CD4-positive, alpha-beta T cell treated with Interleukin-6 at 100 ng/mL for 8 hours (primary cell): ENCODE data around the gene PTGER1.
"Not testable (repeated sequence)": the region's sequence is repeated elsewhere in the genome, so short reads cannot be mapped to it uniquely, and the experiment has no call there.

ENCODE experiments used
- DNase-seq: peaks from one replicate; pipeline ENCODE4 v3.0.0-alpha.2; 2020; ENCODE audit warnings: mixed read lengths, low spot score

The PTGER1 gene, protein sequence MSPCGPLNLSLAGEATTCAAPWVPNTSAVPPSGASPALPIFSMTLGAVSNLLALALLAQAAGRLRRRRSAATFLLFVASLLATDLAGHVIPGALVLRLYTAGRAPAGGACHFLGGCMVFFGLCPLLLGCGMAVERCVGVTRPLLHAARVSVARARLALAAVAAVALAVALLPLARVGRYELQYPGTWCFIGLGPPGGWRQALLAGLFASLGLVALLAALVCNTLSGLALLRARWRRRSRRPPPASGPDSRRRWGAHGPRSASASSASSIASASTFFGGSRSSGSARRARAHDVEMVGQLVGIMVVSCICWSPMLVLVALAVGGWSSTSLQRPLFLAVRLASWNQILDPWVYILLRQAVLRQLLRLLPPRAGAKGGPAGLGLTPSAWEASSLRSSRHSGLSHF

DNA sequence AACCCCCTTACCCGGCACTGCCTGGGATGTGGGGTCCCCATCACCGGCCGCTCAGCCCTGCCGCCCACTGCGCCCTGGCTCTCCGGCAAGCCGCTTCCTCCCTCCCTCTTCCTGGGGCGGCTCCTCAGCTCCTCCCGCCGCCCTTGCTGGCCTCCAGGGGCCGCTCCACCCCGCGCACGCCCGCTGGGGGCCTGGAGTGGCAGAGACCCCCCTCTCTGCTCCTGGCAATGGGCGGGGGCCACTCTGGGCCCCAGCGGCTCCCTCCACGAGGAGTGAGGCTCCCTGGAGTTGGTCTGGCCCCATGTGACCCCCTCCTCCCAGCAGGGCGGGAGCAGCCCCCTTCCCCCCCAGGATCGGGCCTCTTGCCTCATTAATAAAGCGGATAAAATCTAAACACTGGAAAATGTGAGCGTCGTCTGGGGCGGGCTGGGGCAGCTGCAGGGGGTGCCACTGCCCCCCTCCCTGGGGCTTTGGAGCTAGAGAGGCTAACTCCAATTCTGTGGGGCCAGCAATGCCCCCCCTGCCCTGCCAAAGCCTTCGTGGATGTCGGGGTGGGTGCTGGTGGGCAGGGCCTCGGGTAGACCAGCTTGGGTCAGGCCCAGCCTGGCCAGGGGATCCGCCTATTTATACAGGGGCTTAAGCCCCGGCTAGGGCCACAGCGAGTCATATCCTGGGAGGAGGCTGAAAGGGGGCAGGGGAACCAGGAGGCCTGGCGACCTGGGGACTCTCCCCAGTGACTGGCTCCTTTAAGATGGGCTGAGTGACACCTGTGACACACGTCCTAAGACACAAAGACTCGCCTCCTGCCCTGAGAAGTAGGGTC, at the start of gene PTGER1:
PTGER1 (minus strand) TSS at position 104 of the 823 bp plus-strand sequence. CDS start 1,034 bp downstream, outside the sequence.
- DNase-seq, result no peak

DNA sequence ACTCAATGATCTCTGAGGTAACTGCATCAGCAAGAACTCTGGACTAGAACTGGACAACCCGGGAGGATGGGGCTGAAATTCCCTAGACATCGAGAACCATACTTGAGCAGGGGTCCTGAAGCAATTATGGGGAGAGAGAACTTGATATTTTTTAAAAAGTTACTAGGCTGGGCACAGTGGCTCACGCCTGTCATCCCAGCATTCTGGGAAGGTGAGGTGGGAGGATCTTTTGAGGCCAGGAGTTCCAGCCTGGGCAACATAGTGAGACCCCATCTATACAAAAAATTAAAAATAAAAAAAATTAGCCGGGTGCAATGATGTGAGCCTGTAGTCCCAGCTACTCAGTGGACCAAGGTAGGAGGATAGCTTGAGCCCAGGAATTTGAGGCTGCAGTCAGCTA, 45.4 kb upstream of the PTGER1 start:
- DNase-seq, result no peak

DNA sequence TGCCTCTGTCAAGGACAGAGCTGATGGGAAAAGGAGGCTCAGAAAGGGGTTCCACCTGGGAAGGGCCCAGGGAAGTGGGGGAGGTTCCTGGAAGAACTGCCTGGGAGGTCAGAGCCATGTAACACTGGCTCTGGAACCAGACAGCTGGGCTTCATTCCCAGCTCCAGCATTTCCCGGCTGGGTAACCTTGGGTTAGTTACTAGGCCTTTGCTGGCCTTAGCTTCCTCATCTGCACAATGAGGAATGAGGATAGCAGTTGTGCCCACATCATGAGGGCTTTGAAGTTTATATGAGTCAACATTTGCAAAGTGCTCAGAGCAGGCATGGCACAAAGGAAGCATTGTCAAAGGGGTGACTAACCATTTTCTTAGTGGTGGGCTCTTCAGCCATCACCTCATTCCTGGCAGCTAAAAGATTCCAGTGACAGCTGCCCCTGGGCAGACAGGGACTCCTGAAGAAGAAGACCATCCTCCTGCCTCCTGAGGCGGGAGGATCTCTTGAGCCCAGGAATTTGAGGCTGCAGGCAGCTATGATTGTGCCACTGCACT, 44.8 kb upstream of the PTGER1 start:
- DNase-seq, result peak; percentile 41

DNA sequence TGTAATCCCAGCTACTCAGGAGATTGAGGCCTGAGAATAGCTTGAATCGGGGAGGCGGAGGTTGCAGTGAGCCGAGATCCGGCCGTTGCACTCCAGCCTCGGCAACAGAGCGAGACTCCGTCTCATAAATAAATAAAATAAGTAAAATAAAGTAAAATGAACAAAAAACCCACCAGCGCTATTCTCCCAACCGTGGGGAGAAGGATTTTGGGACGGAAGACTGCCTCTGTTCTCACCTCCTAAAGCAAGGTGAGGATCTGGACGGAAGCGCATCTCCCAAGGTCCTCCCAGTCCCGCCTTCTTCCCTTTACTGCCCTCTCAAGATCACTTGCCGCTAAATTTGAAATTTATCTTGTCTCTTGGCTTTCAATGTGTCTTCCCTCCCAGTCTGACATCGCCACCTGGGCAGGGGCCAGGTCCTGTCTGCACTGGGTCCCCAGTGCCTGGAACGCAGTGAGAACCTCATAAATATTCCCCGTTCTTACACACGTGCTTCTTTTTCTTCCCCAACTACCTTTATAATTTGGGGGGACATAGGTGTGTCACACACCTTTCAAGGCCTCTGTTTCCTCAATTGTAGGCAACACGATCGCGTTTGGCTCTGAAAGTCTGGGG, 44.2 kb upstream of the PTGER1 start:
- no peak for DNase-seq

DNA sequence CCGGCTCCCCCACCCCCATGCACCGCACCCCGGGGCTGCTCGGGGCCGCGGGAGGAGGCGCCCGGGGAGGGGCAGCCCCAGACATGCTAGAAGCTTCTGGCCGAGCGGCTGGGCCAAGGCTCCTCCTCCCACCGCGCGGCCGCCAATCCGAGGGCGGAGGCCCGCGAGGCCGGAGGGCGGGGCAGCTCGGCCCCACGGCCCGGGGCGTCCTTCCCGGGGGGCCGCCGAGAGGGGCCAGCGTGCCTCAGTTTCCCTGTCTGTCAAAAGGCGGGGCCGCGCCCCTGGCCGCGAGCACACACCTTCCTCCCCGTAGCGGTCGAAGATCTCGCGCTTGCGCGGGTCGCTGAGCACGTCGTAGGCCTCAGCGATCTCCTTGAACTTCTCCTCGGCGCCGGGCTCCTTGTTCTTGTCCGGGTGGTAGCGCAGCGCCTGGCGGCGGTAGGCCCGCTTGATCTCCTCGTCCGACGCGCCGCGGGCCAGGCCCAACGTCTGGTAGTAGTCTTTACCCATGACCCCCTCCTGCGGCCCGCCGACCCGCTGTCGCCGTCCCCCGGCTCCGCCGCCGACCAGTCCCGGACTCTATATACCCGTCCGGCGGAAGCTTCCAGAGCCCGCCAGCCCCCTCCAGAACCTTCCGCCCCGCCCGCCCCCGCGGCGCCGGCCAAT, 42.8 kb upstream of the PTGER1 start, which contains the start of gene DNAJB1:
DNAJB1 (minus strand) TSS at position 558 of the 666 bp plus-strand sequence; CDS start at position 510, 48 bp downstream.
- DNase-seq, result peak; percentile 61

DNA sequence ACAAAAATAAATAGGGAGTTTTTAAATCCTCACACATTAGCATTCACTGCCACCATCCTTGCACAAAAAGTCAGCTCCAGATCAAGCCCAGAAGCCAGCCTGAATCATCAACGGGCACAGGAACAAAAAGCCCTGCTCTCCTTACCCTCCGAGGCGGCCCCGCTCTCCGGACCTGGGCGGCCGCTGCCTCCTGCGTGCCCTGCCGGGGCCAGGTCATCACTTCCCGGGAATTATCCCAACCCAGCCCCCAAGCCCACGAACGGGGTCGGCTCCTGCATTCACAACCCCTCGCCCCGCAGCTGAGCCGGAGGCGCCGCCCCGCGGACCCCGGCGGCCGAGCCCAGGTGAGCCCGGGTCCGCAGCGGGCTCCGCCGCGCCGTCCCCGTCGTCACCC, 42.3 kb upstream of the PTGER1 start:
- no peak for DNase-seq

DNA sequence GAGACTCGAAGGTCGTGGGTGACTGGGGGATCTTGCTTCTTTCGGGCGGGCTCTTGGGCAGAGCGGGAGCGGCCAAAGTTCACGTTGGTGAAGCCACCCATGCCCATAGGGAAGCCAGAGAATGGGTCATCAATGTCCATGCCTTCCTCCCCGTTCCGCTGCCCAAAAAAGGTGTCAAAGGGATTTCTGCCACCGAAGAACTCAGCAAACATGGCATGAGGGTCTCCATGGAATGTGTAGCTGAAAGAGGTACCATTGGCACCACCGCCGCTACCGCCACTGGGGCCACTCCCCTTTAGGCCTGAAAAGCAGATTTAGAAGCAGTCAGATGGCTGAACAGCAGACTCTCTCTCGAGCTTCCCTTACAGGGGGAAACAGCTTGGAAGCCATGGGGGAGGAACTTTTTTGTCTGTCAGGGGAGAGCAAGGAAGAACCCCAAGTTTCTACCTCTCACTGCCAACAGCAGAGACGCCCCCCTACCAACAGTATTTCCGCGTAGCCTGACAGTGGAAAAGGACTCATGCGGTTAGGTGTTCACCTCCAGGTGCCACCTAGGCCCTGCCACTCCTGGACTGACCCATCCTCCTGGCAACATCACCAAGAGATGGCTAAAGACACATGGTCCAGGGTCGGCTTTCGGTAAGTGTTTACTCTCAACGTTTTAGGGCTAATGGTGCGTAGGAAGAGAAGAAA, 41.7 kb upstream of the PTGER1 start:
- DNase-seq, result no peak

DNA sequence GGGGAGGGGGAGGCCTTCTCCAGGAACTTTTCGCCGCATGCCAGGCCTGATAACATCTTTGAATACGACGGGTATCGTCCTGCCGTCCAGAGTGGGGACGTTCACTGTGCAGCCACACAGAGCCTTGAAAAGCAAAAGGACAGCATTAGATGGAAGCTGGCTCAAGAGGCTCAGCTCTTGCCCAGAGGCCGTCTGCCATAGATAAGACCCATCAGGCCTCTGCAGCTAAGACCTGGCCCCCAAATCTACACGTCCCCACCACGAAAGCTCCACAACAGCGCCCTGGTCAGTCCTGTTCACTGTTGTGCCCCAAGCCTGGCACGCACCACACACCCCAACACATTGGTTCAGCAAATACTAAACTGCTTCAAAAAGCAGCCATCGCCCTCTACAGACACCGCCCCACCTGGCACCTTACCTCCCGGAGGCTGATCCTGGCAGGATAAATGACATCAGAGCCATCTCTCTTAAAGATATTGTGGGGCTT, 40.9 kb upstream of the PTGER1 start:
- no peak for DNase-seq

DNA sequence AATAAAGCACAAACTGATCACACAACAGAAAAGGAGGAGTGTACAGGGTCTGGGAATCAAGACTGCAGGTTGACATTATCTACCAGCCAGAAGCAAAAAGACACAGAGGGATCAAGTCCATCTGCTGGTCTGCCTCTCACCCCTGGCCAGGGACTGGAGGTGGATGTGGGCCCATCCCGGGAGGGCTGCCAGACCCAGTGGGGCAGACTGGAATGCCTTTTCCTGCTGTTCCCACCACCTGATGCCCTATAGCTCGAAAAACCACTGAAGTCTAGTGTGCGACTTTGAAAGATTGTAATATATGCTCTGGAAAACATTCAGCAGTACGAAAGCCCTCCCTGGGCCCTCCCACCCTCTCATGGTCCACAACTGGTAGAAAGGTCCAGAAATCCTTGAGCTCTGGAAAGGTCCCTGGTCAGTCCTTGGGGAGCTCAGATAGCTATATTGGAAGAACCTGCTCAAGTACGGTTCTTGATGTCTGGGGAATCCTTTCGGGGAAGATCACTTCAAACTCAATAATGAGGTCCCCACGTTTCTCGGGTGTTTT, 40.4 kb upstream of the PTGER1 start:
- DNase-seq, result no peak

DNA sequence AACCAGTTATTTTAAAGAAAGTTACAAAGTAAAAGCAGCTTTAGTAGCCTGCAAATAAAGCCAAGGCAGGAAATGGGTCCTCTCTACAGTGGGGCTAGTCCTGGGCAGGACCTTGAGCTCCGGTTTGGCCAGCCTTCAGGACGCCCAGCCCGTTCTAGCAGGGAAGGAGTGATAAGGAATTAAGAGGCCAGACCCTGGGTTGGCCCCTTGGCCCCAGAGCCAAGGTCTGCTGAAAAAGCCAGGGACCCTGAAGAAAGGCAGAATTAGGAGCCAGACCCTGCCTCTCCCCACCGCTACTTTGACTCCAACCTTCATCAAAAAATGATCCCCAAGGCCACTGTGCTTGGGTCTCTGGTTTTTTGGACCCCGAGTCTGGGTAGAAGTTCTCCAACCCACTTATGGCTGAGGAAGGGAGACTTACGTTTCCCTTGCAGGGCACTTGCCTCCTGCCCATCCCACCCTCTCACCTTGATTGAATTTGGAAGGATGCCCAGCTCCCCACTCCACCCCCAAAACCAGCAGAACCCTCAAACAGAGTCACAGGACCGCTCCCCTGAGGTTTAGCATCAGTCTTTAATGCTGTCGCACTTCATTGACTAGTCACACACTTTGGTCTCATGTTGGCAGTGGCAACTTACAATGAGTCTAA, 39.2 kb upstream of the PTGER1 start:
- no peak for DNase-seq

DNA sequence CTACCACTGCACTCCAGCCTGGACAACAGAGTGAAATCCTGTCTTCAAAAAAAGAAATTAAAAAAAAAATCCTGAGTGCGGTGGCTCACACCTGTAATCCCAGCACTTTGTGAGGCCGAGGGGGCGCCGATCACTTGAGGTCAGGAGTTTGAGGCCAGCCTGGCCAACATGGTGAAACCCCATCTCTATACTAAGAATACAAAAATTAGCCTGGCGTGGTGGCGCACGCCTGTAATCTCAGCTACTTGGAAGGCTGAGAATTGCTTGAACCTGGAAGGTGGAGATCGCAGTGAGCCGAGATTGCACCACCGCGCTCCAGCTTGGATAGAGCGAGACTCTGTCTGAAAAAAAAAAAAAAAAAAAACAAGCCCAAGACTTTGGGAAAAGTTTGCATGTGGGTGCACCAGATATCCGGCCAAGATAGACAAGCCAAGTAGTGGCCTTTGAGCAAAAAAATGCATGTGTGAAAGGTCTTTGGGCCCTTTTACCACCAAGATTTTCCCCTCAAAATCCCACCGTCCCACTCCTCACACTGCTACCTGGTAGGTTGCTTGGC, 37.3 kb upstream of the PTGER1 start:
- DNase-seq, result no peak

DNA sequence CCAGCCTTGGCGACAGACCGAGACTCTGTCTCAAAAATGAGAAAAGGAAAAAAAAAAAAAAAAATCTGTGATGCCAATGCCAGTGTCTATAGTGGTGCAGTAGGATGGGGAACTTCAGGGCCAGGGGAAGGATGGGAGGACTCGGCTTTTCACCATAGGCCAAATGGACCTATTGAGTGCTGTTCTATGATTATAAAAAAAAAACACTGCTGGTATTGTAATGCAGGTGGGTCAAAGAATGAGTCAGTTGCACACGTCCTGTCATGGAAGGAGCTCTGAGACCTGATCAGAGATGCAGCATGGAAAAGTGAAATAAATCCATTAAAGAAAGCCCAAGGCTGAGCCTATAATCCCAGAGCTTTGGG, 36.1 kb upstream of the PTGER1 start:
- no peak for DNase-seq

DNA sequence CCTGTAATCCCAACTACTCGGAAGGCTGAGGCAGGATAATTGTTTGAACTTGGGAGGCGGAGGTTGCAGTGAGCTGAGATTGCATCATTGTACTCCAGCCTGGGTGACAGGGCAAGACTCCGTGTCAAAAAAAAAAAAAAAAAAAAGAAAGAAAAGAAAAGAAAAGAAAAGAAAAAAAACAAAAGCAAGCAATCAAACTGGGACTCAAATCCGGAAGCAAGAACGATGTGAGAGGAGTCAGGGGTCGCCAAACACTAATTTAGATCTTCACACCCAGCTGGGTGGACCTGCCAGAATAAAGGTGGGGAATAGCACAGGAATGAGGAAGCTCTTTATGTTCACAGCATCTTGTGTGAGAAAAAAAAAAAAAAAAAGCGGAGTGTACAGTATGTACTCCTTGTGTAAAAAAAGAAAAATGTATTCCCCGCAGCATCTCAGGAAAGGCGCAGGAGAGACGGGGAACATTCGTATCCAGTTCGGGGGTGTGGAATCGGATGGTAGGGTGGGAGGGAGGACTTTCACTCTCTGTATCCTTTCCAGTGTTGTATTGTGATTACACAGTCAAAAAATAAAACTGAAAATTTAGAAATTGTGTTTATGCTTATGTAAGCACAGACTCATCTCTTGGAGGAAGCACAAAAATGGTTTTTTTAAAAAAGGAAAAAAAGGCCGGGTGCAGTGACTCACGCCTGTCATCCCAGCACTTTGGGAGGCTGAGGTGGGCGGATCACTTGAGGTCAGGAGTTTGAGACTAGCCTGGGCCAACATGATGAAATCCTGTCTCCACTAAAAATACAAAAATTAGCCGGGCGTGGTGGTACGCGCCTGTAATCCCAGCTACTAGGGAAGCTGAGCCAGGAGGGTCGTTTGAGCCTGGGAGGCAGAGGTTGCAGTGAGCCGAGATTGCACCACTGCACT, 35.4 kb upstream of the PTGER1 start:
- DNase-seq, result no peak

DNA sequence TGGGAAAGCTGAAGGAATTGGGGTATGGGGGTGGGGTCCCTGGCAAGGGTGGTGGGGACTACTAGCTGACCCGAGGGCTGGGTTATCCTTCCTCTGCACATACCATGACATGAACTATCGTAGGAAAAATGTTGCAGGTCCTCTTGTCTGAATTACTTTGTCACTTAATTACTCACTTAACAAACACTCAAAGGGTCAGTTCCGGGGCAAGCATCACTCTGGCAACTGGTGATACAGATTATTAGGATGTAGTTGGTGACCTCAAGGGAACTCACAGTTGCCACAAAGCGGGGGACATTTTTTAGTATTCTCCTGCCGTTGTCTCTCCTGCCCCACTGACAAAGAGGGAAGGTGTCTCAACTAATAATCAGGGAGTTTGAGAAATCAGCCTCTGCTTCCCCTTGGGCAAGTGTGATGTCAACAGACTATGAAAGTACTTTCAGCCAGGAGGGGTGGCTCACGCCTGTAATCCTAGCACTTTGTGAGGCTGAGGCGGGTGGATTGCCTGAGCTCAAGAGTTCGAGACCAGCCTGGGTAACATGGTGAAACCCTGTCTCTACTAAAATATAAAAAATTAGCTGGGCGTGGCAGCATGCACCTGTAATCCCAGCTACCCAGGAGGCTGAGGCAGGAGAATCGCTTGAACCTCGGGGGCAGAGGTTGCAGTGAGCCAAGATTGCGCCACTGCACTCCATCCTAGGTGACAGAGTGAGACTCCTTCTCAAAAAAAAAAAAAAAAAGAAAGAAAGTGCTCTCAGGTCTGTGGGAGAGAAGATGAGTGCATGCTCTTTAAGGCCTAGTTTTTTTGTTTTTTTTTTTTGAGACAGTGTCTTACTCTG, 32.8 kb upstream of the PTGER1 start:
- DNase-seq, result no peak

DNA sequence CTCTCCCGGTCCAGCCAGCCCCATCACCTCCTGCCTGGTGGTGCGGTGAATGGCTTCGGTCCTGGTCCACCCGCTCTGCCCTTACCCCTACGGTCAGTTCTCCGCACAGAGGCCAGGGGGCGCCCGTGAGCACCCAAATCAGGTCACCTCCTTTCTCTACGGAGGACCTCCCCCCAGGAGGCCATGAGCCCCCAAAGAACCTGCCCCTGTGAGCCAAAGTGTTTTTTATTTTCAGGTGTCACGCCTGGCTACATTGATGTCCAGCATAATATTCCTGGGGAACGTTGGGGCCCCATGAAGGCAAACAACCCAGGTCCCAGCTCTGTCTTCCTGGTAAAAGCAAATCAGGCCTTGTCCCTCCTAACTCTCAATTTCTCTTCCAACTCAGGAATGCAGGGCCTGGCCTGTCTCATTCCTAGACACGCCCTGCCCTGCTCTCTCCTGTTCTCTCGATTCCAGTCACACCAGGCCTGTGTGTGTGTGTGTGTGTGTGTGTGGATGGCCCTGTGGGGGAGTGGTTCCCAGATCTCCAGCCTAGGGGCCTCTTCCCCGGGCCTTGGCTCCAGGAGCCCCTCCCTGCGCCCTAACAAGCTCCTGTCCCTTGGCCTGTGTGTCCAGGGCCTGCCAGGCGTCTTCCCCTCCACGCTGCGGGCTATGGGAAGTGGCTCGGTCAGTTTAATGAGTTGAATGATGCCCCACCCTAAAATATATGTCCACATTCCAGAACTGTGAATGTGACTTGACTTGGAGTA, 30.5 kb upstream of the PTGER1 start:
- peak; percentile 65 for DNase-seq

DNA sequence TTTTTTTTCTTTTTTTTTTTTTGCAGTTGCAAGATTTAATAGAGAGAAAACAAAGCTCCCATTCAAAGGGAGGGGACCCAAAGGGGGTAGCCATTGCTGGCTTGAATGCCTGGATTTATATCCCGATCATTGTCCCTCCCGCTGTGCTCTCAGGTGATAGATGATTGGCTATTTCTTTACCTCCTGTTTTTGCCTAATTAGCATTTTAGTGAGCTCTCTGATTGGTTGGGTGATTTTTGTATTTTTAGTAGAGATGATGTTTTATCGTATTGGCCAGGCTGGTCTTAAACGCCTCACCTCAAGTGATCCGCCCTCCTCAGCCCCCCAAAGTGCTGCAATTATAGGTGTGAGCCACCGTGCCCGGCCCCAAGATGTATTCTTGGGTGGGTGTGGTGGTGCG, 29.4 kb upstream of the PTGER1 start:
- not testable (repeated sequence) for DNase-seq

DNA sequence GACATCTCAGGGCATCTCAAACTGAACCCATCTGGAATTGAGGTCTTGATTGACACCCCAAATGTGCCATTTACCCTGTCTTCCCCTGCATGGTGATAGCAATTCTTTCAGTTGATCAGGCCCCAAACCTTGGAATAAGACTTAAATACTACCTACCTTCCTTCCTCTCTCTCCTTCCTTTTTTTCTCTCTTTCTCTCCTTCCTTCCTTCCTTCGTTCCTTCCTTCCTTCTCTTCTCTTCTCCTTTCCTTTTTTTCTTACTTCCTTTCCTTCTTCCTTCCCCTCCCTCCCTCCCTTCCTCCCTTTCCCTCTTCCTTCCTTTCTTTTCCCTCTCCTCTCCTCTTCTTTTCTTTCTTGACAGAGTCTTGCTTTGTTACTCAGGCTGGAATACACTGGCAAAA, 28.1 kb upstream of the PTGER1 start:
- DNase-seq, result no peak
